K562 (cell line): ENCODE results near the gene GNAT1. TPM values are rescaled to one million over a fixed set of nuclear protein-coding genes. Genes with fewer than 3 reads are reported as not detected.

ENCODE experiments used
- ATAC-seq: fragments of 200-7000 bp; cut with Tn5 transposase; 3 replicates; pipeline ENCODE4 v1.9.1; 2020; ENCODE audit warnings: moderate library complexity
- BruUV-seq: library from RNA; stranded (reverse); fragments of 400-500 nt; replicated peaks from 2 replicates; lab custom pipeline; 2021; lab: Mats Ljungman, UMichigan
- CTCF ChIA-PET: fragments of 300-600 bp; formaldehyde crosslinking; extraction: SDS; loops from one replicate; lab custom pipeline; 2021; ENCODE audit warnings: low intra/inter-chr PET ratio; lab: Yijun Ruan, JAX
- POLR2A ChIA-PET: fragments of 300-600, 350-650 bp; sonication (Branson Sonifier 250); formaldehyde crosslinking; extraction: SDS; loops from one replicate; lab custom pipeline; 2021; ENCODE audit warnings: antibody characterized with exemption, inconsistent platforms; lab: Yijun Ruan, JAX
- DNase-seq, 4 experiments: peaks; one replicate each; pipeline versions ENCODE4 v3.0.0 to v3.0.0-alpha.2; 2011 to 2018; ENCODE audit warnings: low spot score in 3 of 4, mixed read lengths in 3 of 4; ENCODE audit errors: extremely low read depth in 1 of 4
- FAIRE-seq: peaks from 2 replicates; lab custom pipeline; 2011; peaks lifted over from hg19 to GRCh38; lab: Jason Lieb, UNC
- H2AFZ ChIP-seq: 2 replicates; pipeline ENCODE4 v1.6.0; 2011; ENCODE audit warnings: low read depth, low read length, control low read depth, inconsistent platforms
- H3K27ac ChIP-seq: fragments of 200-600 bp; 3 replicates; pipeline ENCODE4 v1.8.0; 2011; ENCODE audit warnings: low read depth, mild to moderate bottlenecking, control low read depth, inconsistent platforms, low read length, moderate library complexity, mixed read lengths; ENCODE audit errors: extremely low read depth
- H3K27me3 ChIP-seq, 2 experiments: fragments of 300-600 bp in 1 of 2; 2 replicates in 1 of 2; 3 replicates in 1 of 2; pipeline versions ENCODE4 v1.6.0 to v1.8.0; 2011; ENCODE audit warnings: inconsistent platforms in 2 of 2, low read length in 2 of 2, mild to moderate bottlenecking in 1 of 2, mixed read lengths in 1 of 2, moderate library complexity in 1 of 2; ENCODE audit not compliant: control insufficient read depth in 2 of 2, insufficient read depth in 2 of 2
- H3K36me3 ChIP-seq: fragments of 300-600 bp; 3 replicates; pipeline ENCODE4 v1.8.0; 2011; ENCODE audit warnings: mild to moderate bottlenecking, low read length, inconsistent platforms; ENCODE audit not compliant: control insufficient read depth, insufficient read depth
- H3K4me1 ChIP-seq, 2 experiments: fragments of 200-600 bp in 1 of 2; replicated peaks in 1 of 2; 2 replicates in 1 of 2; 3 replicates in 1 of 2; pipeline versions ENCODE4 v1.5.1 to v1.8.0; 2011; ENCODE audit warnings: inconsistent platforms in 2 of 2, low read length in 2 of 2, mild to moderate bottlenecking in 1 of 2, mixed read lengths in 1 of 2, moderate library complexity in 1 of 2; ENCODE audit not compliant: control insufficient read depth in 2 of 2, insufficient read depth in 2 of 2
- H3K4me2 ChIP-seq: 2 replicates; pipeline ENCODE4 v1.6.1; 2011; ENCODE audit warnings: low read length, control low read depth, inconsistent platforms, mixed read lengths; ENCODE audit not compliant: insufficient read depth
- H3K4me3 ChIP-seq: fragments of 200-600 bp; sonication (generic), shearing (Covaris generic); 2 replicates; pipeline ENCODE4 v1.5.1; 2016; ENCODE audit warnings: control low read depth, inconsistent platforms
- H3K79me2 ChIP-seq: fragments of 200-600 bp; 3 replicates; pipeline ENCODE4 v1.8.0; 2011; ENCODE audit warnings: low read length, inconsistent platforms; ENCODE audit not compliant: control insufficient read depth, insufficient read depth
- H3K9ac ChIP-seq, 2 experiments: 2 replicates each; pipeline versions ENCODE4 v1.6.0 to v1.6.1; 2011; ENCODE audit warnings: low read depth in 2 of 2, low read length in 2 of 2, control low read depth in 1 of 2, inconsistent platforms in 1 of 2, mild to moderate bottlenecking in 1 of 2, mixed read lengths in 1 of 2; ENCODE audit not compliant: insufficient read depth in 1 of 2
- H3K9me1 ChIP-seq: one replicate; pipeline ENCODE4 v1.6.0; 2011; ENCODE audit warnings: inconsistent platforms, mild to moderate bottlenecking, low read length, moderate library complexity; ENCODE audit not compliant: control insufficient read depth, insufficient read depth
- H3K9me3 ChIP-seq: replicated peaks from 2 replicates; pipeline ENCODE4 v1.5.1; 2011; ENCODE audit warnings: low read depth, low read length, inconsistent platforms; ENCODE audit not compliant: control insufficient read depth, insufficient read depth
- H4K20me1 ChIP-seq: replicated peaks from 2 replicates; pipeline ENCODE4 v1.6.1; 2011; ENCODE audit warnings: low read length, inconsistent platforms, mixed read lengths; ENCODE audit not compliant: control insufficient read depth, insufficient read depth
- GATAD2A ChIP-seq: fragments of 450-650 bp; IDR thresholded peaks from 2 replicates; pipeline ENCODE4 v1.6.1; 2017
- HDGF ChIP-seq: fragments of 450-650 bp; IDR thresholded peaks from 2 replicates; pipeline ENCODE4 v1.6.1; 2016
- POU5F1 ChIP-seq: fragments of 150-350 bp; IDR thresholded peaks from 2 replicates; pipeline ENCODE4 v1.6.1; 2014; ENCODE audit warnings: borderline replicate concordance, low read length, low read depth, mild to moderate bottlenecking; ENCODE audit not compliant: partially characterized antibody
- ZFPM2 ChIP-seq: fragments of 250-450 bp; sonication (Bioruptor Pico); IDR thresholded peaks from 2 replicates; pipeline ENCODE4 v1.5.1; 2022; ENCODE audit warnings: mild to moderate bottlenecking
- ZNF224 ChIP-seq: sonication (generic); formaldehyde crosslinking; IDR thresholded peaks from 2 replicates; pipeline ENCODE4 v1.8.0; 2022; ENCODE audit warnings: mild to moderate bottlenecking, missing genetic modification reagents
- ZNF584 ChIP-seq: fragments of 200-800 bp; sonication (Bioruptor generic); IDR thresholded peaks from 2 replicates; pipeline ENCODE4 v1.6.1; 2016; ENCODE audit warnings: low read depth, mild to moderate bottlenecking, missing genetic modification characterization, missing compliant biosample characterization
- ZNF592 ChIP-seq: fragments of 450-650 bp; IDR thresholded peaks from 2 replicates; pipeline ENCODE4 v1.6.1; 2017; ENCODE audit warnings: antibody characterized with exemption, mild to moderate bottlenecking
- WGBS: fragments of 100-300 bp; shearing (Covaris generic); methylation state at CpG from one replicate; pipeline ENCODE4 v1.1.6; 2016; ENCODE audit warnings: low coverage, mixed read lengths; ENCODE audit not compliant: insufficient coverage; ENCODE audit errors: missing lambda C conversion rate; 5-methylcytosine and 5-hydroxymethylcytosine counted together
- in situ Hi-C: fragments of 300-500 bp; cut with MboI; formaldehyde crosslinking; loops from 4 replicates; pipeline ENCODE4 v1.15.0; 2018; ENCODE audit warnings: inconsistent platforms, mixed read lengths
- intact Hi-C: fragments of 100-400 bp; cut with micrococcal nuclease; formaldehyde crosslinking; loops from 2 replicates; pipeline ENCODE4 v1.14.2; 2022
- polyA plus RNA-seq, 8 experiments: library from polyadenylated mRNA; depleted of rRNA in 4 of 8; stranded (reverse) in 5 of 8; unstranded in 3 of 8; fragments of >200 nt; fragmentation: Nextera tagmentation in 2 of 8; fragmentation: Illumina TruSeq in 1 of 8; extraction: Ambion mirVana in 2 of 8; extraction: Trizol in 1 of 8; gene quantifications; 2 replicates each; pipeline versions ENCODE4 v1.2.1 to v1.2.3, GENCODE V29; 2011 to 2014; ENCODE audit warnings: inconsistent platforms in 1 of 8, missing spikeins in 1 of 8
- total RNA-seq, 7 experiments: library from RNA; depleted of rRNA in 6 of 7; stranded (reverse); fragments of >200 nt in 6 of 7; fragmentation: Illumina TruSeq in 2 of 7; extraction: Trizol in 2 of 7; gene quantifications; 2 replicates each; pipeline versions ENCODE4 v1.2.1 to v1.2.3, GENCODE V29; 2011 to 2021; ENCODE audit warnings: low replicate concordance in 1 of 7
- TF ChIP-seq, protein P1 (sequence below): fragments of 250-450 bp; sonication (Bioruptor Pico); IDR thresholded peaks from 2 replicates; pipeline ENCODE4 v1.8.0; 2022; ENCODE audit warnings: moderate library complexity, mild to moderate bottlenecking, inconsistent platforms

GNAT1 gene
- total and polyA plus RNA-seq, 9 of the 15 experiments (the other 6 are each of a cell fraction or from before 2014, with no cell fraction given): not detected

GRCh38 chr3:50230794-50231125, 39.4 kb downstream of the GNAT1 start:
- in situ Hi-C loops: no loop called here
- FAIRE-seq: no peak
- Histone ChIP-seq H3K4me3 (no peak overlapping the region), H3K4me2 (no peak overlapping the region), H3K27ac (no peak overlapping the region), H3K9me1 (no peaks in the 10 kb centered on the region), H4K20me1 (no peaks in the 10 kb centered on the region), H3K36me3 (no peaks in the 10 kb centered on the region), H3K9ac (peak overlapping the region in 1 of 2 experiments; percentile 43; a peak in 1 of 4 replicates), H3K79me2 (no peaks in the 10 kb centered on the region), H3K27me3 (no peaks in the 10 kb centered on the region), H3K4me1 (peaks cover 31 to 66% of the 10 kb centered on the region in 2 experiments), H3K9me3 (no peaks in the 10 kb centered on the region)
- POLR2A ChIA-PET: interaction anchor here (0.6 kb wide), 1 partner anchor 52 kb away, joined by 5 read pairs; no protein-coding TSS in a partner anchor
- no TSS peak for BruUV-seq
- 80% methylated on average over 3 of the region's 4 CpGs for WGBS
- TF ChIP-seq ZFPM2 (CRISPR knock-in tag) (no peak), ZNF224 (CRISPR knock-in tag) (no peak), POU5F1 (no peak), HDGF (no peak), ZNF592 (no peak), ZNF584 (no peak), GATAD2A (no peak)
- TF ChIP-seq, protein P1, sequence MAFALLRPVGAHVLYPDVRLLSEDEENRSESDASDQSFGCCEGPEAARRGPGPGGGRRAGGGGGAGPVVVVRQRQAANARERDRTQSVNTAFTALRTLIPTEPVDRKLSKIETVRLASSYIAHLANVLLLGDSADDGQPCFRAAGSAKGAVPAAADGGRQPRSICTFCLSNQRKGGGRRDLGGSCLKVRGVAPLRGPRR: no peak
- TF ChIP-seq, all 486 proteins: peak for 0
- DNase-seq (no peak), ATAC-seq (no peak)
- CTCF ChIA-PET: no interaction called here
- no peak overlapping the region for H2AFZ ChIP-seq
- intact Hi-C loops: no loop called here
